ENCODE measurements around the gene GLS. TPM values are rescaled to one million over a fixed set of nuclear protein-coding genes. Genes with fewer than 3 reads are reported as not detected.
A peak's percentile ranks its signal among the peaks of the same experiment; 100 is the strongest.

The GLS gene
- total and polyA plus RNA-seq, 2 of the 13 experiments (the other 11 are each of a cell fraction or from before 2014, with no cell fraction given): 78.6 to 183 TPM

GRCh38 chr2:190879474-190880377 is 895 bp upstream of the GLS start (continued):
- TF ChIP-seq, protein P1, sequence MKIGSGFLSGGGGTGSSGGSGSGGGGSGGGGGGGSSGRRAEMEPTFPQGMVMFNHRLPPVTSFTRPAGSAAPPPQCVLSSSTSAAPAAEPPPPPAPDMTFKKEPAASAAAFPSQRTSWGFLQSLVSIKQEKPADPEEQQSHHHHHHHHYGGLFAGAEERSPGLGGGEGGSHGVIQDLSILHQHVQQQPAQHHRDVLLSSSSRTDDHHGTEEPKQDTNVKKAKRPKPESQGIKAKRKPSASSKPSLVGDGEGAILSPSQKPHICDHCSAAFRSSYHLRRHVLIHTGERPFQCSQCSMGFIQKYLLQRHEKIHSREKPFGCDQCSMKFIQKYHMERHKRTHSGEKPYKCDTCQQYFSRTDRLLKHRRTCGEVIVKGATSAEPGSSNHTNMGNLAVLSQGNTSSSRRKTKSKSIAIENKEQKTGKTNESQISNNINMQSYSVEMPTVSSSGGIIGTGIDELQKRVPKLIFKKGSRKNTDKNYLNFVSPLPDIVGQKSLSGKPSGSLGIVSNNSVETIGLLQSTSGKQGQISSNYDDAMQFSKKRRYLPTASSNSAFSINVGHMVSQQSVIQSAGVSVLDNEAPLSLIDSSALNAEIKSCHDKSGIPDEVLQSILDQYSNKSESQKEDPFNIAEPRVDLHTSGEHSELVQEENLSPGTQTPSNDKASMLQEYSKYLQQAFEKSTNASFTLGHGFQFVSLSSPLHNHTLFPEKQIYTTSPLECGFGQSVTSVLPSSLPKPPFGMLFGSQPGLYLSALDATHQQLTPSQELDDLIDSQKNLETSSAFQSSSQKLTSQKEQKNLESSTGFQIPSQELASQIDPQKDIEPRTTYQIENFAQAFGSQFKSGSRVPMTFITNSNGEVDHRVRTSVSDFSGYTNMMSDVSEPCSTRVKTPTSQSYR (CRISPR knock-in tag; IDR thresholded peaks at IDR 0.05; ENCODE audit: borderline replicate concordance): no peak
- TF ChIP-seq, protein P2, sequence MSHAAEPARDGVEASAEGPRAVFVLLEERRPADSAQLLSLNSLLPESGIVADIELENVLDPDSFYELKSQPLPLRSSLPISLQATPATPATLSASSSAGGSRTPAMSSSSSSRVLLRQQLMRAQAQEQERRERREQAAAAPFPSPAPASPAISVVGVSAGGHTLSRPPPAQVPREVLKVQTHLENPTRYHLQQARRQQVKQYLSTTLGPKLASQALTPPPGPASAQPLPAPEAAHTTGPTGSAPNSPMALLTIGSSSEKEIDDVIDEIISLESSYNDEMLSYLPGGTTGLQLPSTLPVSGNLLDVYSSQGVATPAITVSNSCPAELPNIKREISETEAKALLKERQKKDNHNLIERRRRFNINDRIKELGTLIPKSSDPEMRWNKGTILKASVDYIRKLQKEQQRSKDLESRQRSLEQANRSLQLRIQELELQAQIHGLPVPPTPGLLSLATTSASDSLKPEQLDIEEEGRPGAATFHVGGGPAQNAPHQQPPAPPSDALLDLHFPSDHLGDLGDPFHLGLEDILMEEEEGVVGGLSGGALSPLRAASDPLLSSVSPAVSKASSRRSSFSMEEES (CRISPR knock-in tag; IDR thresholded peaks at IDR 0.05): peak; percentile 6; the same call in 1 of the 2 replicates
- TF ChIP-seq ZNF468 (CRISPR knock-in tag; IDR thresholded peaks at IDR 0.05) (no peak), ELF4 (CRISPR knock-in tag; IDR thresholded peaks at IDR 0.05; ENCODE audit: borderline replicate concordance) (peak; percentile 26; the same call in 1 of the 2 replicates), LCORL (IDR thresholded peaks at IDR 0.05) (no peak), LCORL (CRISPR knock-in tag; IDR thresholded peaks at IDR 0.05) (no peak; the same call in 1 of the 2 replicates), SRSF4 (IDR thresholded peaks at IDR 0.05; ENCODE audit: low read depth, low read length, poor library complexity, severe bottlenecking) (no peak), ELF3 (CRISPR knock-in tag; IDR thresholded peaks at IDR 0.05) (0 out of 2 replicates have a peak, but pooled peaks have one; percentile 17), ZNF292 (CRISPR knock-in tag; IDR thresholded peaks at IDR 0.05; ENCODE audit: borderline replicate concordance, low read depth) (0 out of 2 replicates have a peak, but pooled peaks have one; percentile 26), NKX3-1 (CRISPR knock-in tag; IDR thresholded peaks at IDR 0.05) (no peak), POLR2A (IDR thresholded peaks at IDR 0.05; ENCODE audit: insufficient read depth in 1 of 2, low read depth in 2 of 2, low read length in 2 of 2) (0 out of 4 replicates have a peak, but pooled peaks of 1 of the 2 experiments have one; percentile 36), STAG1 (CRISPR knock-in tag; IDR thresholded peaks at IDR 0.05) (no peak), ZNF460 (CRISPR knock-in tag; IDR thresholded peaks at IDR 0.05; ENCODE audit: borderline replicate concordance) (no peak), ZBTB39 (CRISPR knock-in tag; IDR thresholded peaks at IDR 0.05) (no peak), ZNF580 (CRISPR knock-in tag; IDR thresholded peaks at IDR 0.05; ENCODE audit: borderline replicate concordance, low read depth) (no peak), SAP130 (CRISPR knock-in tag; IDR thresholded peaks at IDR 0.05; ENCODE audit: low read depth) (peak; percentile 39; the same call in 1 of the 2 replicates)
- TF ChIP-seq, protein P3, sequence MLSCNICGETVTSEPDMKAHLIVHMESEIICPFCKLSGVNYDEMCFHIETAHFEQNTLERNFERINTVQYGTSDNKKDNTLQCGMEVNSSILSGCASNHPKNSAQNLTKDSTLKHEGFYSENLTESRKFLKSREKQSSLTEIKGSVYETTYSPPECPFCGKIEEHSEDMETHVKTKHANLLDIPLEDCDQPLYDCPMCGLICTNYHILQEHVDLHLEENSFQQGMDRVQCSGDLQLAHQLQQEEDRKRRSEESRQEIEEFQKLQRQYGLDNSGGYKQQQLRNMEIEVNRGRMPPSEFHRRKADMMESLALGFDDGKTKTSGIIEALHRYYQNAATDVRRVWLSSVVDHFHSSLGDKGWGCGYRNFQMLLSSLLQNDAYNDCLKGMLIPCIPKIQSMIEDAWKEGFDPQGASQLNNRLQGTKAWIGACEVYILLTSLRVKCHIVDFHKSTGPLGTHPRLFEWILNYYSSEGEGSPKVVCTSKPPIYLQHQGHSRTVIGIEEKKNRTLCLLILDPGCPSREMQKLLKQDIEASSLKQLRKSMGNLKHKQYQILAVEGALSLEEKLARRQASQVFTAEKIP (CRISPR knock-in tag; IDR thresholded peaks at IDR 0.05; ENCODE audit: borderline replicate concordance): no peak
- TF ChIP-seq, protein P4, sequence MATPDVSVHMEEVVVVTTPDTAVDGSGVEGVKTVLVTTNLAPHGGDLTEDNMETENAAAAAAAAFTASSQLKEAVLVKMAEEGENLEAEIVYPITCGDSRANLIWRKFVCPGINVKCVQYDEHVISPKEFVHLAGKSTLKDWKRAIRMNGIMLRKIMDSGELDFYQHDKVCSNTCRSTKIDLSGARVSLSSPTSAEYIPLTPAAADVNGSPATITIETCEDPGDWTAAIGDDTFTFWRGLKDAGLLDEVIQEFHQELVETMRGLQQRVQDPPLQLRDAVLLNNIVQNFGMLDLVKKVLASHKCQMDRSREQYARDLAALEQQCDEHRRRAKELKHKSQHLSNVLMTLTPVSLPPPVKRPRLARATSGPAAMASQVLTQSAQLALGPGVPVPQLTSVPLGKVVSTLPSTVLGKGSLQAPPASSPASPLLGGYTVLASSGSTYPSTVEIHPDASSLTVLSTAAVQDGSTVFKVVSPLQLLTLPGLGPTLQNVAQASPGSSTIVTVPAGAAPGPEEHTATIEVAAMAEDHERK (CRISPR knock-in tag; IDR thresholded peaks at IDR 0.05; ENCODE audit: low read depth): no peak

All from HepG2 (cell line).